Fibroblast of skin of scalp (primary cell): ENCODE data around the gene TTYH1.

ENCODE experiments used
- DNase-seq: peaks from one replicate; pipeline ENCODE4 v3.0.0-alpha.2; 2013

TTYH1 gene

DNA sequence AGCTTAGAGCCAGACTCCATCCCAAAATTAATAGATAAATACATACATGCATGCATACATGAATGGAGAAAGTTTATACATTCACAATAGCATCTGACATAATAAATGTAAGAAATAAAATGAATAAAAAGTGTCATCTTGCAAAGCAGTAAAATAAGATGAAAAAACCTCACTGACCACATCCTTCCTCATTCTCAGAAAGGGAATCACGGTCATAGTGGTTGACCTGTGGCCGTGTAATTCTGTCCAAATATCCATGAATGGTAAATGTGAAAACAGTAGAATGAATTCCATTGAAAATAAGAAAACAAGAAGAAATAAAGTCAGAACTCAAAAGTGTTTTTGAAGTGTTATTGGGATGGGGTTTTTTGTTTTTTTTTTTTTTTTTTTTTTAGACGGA, 67.6 kb downstream of the TTYH1 start:
- DNase-seq: no peak

- DNase-seq: no peak
Observed at GRCh38 chr19:54484451-54484850, 69.2 kb downstream of the TTYH1 start.

DNA sequence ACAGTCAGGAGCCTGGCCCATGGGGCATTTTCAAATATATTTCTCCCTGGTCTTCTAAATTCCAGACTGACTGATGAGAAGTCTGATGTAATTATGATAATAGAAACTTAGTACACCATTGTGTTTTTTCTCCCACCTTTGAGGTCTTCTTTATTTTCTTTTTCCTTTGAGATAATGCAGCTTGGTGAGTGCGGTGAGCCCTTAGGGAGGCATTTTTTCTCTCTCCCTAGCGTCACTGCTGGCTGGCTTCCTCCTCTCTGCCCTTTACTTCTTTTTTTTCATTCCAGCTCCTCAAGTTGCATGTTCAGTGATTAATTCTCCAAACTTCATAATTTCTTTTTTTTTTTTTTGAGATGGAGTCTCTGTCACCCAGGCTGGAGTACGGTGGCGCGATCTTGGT, 70.6 kb downstream of the TTYH1 start:
- no peak for DNase-seq
